GM23338 (cell line): ENCODE results near the gene UFSP1. TPM values are rescaled to one million over a fixed set of nuclear protein-coding genes. Genes with fewer than 3 reads are reported as not detected.

Experiments
- ATAC-seq: fragments of 200-7000 bp; cut with Tn5 transposase; 3 replicates; pipeline ENCODE4 v1.9.1; 2020
- DNase-seq: peaks from one replicate; pipeline ENCODE4 v3.0.0-alpha.2; 2015; ENCODE audit warnings: low spot score
- H2AFZ ChIP-seq: fragments of 200-600 bp; sonication (generic); 2 replicates; pipeline ENCODE4 v1.8.0; 2016; ENCODE audit warnings: antibody characterized with exemption, mild to moderate bottlenecking, moderate library complexity
- H3F3A ChIP-seq: fragments of 200-600 bp; sonication (generic); replicated peaks from 2 replicates; pipeline ENCODE4 v1.8.0; 2017; ENCODE audit warnings: antibody characterized with exemption, mixed run types, low read depth
- H3K27ac ChIP-seq: fragments of 200-600 bp; sonication (generic); 2 replicates; pipeline ENCODE4 v1.6.1; 2016; ENCODE audit warnings: low read depth
- H3K27me3 ChIP-seq: fragments of 200-600 bp; sonication (generic); 2 replicates; pipeline ENCODE4 v1.8.0; 2016; ENCODE audit warnings: mild to moderate bottlenecking, mixed run types, moderate library complexity; ENCODE audit not compliant: insufficient read depth
- H3K36me3 ChIP-seq: fragments of 200-600 bp; sonication (generic); 2 replicates; pipeline ENCODE4 v1.8.0; 2016; ENCODE audit warnings: mild to moderate bottlenecking; ENCODE audit not compliant: insufficient read depth
- H3K4me1 ChIP-seq: fragments of 200-600 bp; sonication (generic); 2 replicates; pipeline ENCODE4 v1.8.0; 2016; ENCODE audit warnings: mild to moderate bottlenecking, moderate library complexity; ENCODE audit not compliant: insufficient read depth
- H3K4me2 ChIP-seq: fragments of 200-600 bp; sonication (generic); 2 replicates; pipeline ENCODE4 v1.7.1; 2017; ENCODE audit warnings: mixed run types
- H3K4me3 ChIP-seq: fragments of 200-600 bp; sonication (generic); 2 replicates; pipeline ENCODE4 v1.6.1; 2016; ENCODE audit warnings: mixed run types
- H3K79me2 ChIP-seq: fragments of 200-600 bp; sonication (generic); replicated peaks from 2 replicates; pipeline ENCODE4 v1.8.0; 2017; ENCODE audit warnings: mild to moderate bottlenecking; ENCODE audit not compliant: insufficient read depth
- H3K9me2 ChIP-seq: fragments of 200-600 bp; sonication (generic); 2 replicates; pipeline ENCODE4 v1.8.0; 2017; ENCODE audit not compliant: insufficient read depth
- H4K20me1 ChIP-seq: fragments of 200-600 bp; sonication (generic); replicated peaks from 2 replicates; pipeline ENCODE4 v1.8.0; 2017; ENCODE audit warnings: mild to moderate bottlenecking; ENCODE audit not compliant: insufficient read depth
- H3K27ac Mint-ChIP-seq: 2 replicates; pipeline ENCODE4 v1.8.0; 2020; ENCODE audit warnings: inconsistent platforms, mild to moderate bottlenecking, moderate library complexity, mixed read lengths
- H3K27me3 Mint-ChIP-seq: 3 replicates; pipeline ENCODE4 v1.8.0; 2022; ENCODE audit warnings: low read depth, mild to moderate bottlenecking, moderate library complexity, mixed read lengths, inconsistent platforms; ENCODE audit not compliant: insufficient read depth, poor library complexity
- H3K36me3 Mint-ChIP-seq: 3 replicates; pipeline ENCODE4 v1.8.0; 2021; ENCODE audit warnings: low read depth, mild to moderate bottlenecking, inconsistent platforms, moderate library complexity, mixed read lengths
- H3K4me1 Mint-ChIP-seq: 3 replicates; pipeline ENCODE4 v1.8.0; 2020; ENCODE audit warnings: mild to moderate bottlenecking, inconsistent platforms, mixed read lengths
- H3K4me3 Mint-ChIP-seq: 3 replicates; pipeline ENCODE4 v1.8.0; 2021; ENCODE audit warnings: moderate library complexity, mild to moderate bottlenecking, inconsistent platforms, mixed read lengths
- H3K9me3 Mint-ChIP-seq: 3 replicates; pipeline ENCODE4 v1.8.0; 2020; ENCODE audit warnings: moderate library complexity, mild to moderate bottlenecking, inconsistent platforms, mixed read lengths
- POLR2AphosphoS5 ChIP-seq: IDR thresholded peaks from 2 replicates; pipeline ENCODE4 v1.6.1; 2016; ENCODE audit warnings: antibody characterized with exemption, low read depth
- ZNF114 ChIP-seq: fragments of 250-450 bp; sonication (Bioruptor Pico); IDR thresholded peaks from 2 replicates; pipeline ENCODE4 v1.5.0; 2020; ENCODE audit warnings: mild to moderate bottlenecking, moderate library complexity
- polyA plus RNA-seq: library from polyadenylated mRNA; unstranded; fragments of >200 nt; fragmentation: Nextera tagmentation; extraction: Ambion mirVana; gene quantifications from 2 replicates; pipeline ENCODE4 v1.2.1, GENCODE V29; 2016
- total RNA-seq: library from RNA; depleted of rRNA; stranded (reverse); fragments of >200 nt; shearing (Covaris generic); gene quantifications from 2 replicates; pipeline ENCODE4 v1.2.3, GENCODE V29; 2014
- TF ChIP-seq, protein P1 (sequence below), 2 experiments: fragments of 200-600 bp in 1 of 2; sonication (generic) in 1 of 2; conservative IDR thresholded peaks; 2 replicates each; pipeline versions ENCODE4 v1.5.1 to v1.6.1; 2016 to 2017; ENCODE audit warnings: antibody characterized with exemption in 2 of 2, low read depth in 2 of 2, mild to moderate bottlenecking in 2 of 2, moderate library complexity in 1 of 2
- TF ChIP-seq, protein P2 (sequence below): fragments of 250-450 bp; sonication (Bioruptor Pico); IDR thresholded peaks from 2 replicates; pipeline ENCODE4 v1.5.0; 2020; ENCODE audit warnings: mild to moderate bottlenecking, moderate library complexity

Gene UFSP1
- total and polyA plus RNA-seq, 2 experiments from 2014 or later: 2.0 to 11.8 TPM

DNA sequence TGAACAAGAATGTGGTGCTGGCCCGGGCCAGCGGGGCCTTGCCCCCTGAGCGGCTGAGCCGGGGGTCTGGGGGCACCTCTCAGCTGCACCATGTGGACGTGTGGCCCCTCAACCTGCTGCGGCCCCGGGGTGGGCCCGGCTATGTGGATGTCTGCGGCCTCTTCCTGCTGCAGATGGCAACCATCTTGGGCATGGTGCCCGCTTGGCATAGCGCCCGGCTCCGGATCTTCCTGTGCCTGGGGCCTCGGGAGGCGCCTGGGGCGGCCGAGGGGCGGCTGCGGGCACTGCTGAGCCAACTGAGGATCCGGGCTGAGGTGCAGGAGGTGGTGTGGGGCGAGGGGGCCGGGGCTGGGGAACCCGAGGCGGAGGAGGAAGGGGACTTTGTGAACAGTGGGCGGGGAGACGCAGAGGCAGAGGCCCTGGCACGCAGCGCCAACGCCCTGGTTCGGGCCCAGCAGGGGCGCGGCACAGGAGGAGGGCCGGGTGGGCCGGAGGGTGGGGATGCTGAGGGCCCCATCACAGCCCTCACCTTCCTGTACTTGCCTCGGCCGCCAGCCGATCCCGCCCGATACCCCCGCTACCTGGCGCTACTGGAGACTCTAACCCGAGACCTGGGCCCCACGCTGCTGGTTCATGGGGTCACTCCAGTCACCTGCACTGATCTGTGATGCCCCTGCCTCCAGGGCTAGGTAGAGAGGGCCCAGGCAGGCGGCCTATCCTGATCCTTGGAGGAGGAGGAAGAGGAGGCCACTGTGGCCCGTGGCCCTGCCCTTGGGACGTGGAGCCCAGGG lies 23.4 kb downstream of the UFSP1 start:
- Mint-ChIP-seq H3K36me3 (peaks cover 54% of the 10 kb centered on the region), H3K4me1 (peaks cover 14% of the 10 kb centered on the region; the same call in 2 of the 3 replicates), H3K9me3 (no peaks in the 10 kb centered on the region; the same call in 2 of the 3 replicates), H3K27ac (peak overlapping the region; percentile 99), H3K4me3 (peak overlapping the region; percentile 94; the same call in 1 of the 3 replicates), H3K27me3 (peaks cover 19% of the 10 kb centered on the region)
- H3K4me3 ChIP-seq: no peak overlapping the region; the same call in 1 of the 2 replicates
- no peaks in the 10 kb centered on the region for H3K9me2 ChIP-seq
- H3K4me2 ChIP-seq: peak overlapping the region; percentile 91
- peak; percentile 27 for DNase-seq
- H3K4me1 ChIP-seq: peaks cover 11% of the 10 kb centered on the region
- peak overlapping the region; percentile 97 for H3K27ac ChIP-seq
- no peak overlapping the region for H2AFZ ChIP-seq
- 0 out of 2 replicates have a peak, but pooled peaks cover 3% of the 10 kb centered on the region for H4K20me1 ChIP-seq
- TF ChIP-seq, protein P1, sequence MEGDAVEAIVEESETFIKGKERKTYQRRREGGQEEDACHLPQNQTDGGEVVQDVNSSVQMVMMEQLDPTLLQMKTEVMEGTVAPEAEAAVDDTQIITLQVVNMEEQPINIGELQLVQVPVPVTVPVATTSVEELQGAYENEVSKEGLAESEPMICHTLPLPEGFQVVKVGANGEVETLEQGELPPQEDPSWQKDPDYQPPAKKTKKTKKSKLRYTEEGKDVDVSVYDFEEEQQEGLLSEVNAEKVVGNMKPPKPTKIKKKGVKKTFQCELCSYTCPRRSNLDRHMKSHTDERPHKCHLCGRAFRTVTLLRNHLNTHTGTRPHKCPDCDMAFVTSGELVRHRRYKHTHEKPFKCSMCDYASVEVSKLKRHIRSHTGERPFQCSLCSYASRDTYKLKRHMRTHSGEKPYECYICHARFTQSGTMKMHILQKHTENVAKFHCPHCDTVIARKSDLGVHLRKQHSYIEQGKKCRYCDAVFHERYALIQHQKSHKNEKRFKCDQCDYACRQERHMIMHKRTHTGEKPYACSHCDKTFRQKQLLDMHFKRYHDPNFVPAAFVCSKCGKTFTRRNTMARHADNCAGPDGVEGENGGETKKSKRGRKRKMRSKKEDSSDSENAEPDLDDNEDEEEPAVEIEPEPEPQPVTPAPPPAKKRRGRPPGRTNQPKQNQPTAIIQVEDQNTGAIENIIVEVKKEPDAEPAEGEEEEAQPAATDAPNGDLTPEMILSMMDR (conservative IDR thresholded peaks at IDR 0.05; ENCODE audit: low read depth in 2 of 2): no peak
- TF ChIP-seq ZNF114 (CRISPR knock-in tag) (no peak), POLR2AphosphoS5 (no peak)
- H3K27me3 ChIP-seq: no peaks in the 10 kb centered on the region
- peaks cover 6% of the 10 kb centered on the region; the same call in 1 of the 2 replicates for H3K36me3 ChIP-seq
- peaks cover 18% of the 10 kb centered on the region for H3K79me2 ChIP-seq
- ATAC-seq: peak; percentile 18
- peaks cover 13% of the 10 kb centered on the region; the same call in 1 of the 2 replicates for H3F3A ChIP-seq

DNA sequence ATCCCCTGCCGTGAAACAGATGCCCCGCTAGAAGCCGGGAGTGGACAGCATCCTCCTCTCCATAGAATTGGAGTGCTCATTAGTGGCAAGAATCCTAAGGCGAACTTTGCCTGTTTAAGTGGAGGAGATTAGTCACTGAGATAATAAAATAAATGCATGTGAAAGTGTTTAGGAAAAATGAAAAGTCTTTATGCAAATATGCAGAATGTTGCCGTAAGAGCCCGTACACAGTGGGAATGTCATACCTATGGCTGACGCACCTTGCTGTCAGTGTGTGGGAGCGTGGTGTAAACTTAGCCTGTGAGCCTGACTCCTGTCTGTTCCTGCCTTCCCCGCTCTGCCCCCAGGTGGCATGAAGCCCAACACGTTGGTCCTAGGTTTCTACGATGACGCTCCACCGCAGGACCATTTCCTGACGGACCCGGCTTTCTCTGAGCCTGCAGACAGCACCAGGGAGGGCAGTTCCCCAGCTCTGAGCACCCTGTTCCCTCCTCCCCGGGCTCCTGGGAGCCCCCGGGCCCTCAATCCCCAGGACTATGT lies 24.1 kb downstream of the UFSP1 start:
- Histone ChIP-seq H3K27ac (no peak overlapping the region), H3F3A (peaks cover 13% of the 10 kb centered on the region; the same call in 1 of the 2 replicates), H2AFZ (no peak overlapping the region), H3K4me1 (peaks cover 11% of the 10 kb centered on the region), H3K36me3 (peaks cover 4% of the 10 kb centered on the region; the same call in 1 of the 2 replicates), H3K4me2 (no peak overlapping the region), H3K9me2 (no peaks in the 10 kb centered on the region), H4K20me1 (0 out of 2 replicates have a peak, but pooled peaks cover 3% of the 10 kb centered on the region), H3K4me3 (no peak overlapping the region), H3K79me2 (peaks cover 18% of the 10 kb centered on the region), H3K27me3 (no peaks in the 10 kb centered on the region)
- TF ChIP-seq, protein P1 (conservative IDR thresholded peaks at IDR 0.05; ENCODE audit: low read depth in 2 of 2): peak in 1 of 2 experiments; percentile 45; a peak in 3 of 4 replicates
- TF ChIP-seq, protein P2, sequence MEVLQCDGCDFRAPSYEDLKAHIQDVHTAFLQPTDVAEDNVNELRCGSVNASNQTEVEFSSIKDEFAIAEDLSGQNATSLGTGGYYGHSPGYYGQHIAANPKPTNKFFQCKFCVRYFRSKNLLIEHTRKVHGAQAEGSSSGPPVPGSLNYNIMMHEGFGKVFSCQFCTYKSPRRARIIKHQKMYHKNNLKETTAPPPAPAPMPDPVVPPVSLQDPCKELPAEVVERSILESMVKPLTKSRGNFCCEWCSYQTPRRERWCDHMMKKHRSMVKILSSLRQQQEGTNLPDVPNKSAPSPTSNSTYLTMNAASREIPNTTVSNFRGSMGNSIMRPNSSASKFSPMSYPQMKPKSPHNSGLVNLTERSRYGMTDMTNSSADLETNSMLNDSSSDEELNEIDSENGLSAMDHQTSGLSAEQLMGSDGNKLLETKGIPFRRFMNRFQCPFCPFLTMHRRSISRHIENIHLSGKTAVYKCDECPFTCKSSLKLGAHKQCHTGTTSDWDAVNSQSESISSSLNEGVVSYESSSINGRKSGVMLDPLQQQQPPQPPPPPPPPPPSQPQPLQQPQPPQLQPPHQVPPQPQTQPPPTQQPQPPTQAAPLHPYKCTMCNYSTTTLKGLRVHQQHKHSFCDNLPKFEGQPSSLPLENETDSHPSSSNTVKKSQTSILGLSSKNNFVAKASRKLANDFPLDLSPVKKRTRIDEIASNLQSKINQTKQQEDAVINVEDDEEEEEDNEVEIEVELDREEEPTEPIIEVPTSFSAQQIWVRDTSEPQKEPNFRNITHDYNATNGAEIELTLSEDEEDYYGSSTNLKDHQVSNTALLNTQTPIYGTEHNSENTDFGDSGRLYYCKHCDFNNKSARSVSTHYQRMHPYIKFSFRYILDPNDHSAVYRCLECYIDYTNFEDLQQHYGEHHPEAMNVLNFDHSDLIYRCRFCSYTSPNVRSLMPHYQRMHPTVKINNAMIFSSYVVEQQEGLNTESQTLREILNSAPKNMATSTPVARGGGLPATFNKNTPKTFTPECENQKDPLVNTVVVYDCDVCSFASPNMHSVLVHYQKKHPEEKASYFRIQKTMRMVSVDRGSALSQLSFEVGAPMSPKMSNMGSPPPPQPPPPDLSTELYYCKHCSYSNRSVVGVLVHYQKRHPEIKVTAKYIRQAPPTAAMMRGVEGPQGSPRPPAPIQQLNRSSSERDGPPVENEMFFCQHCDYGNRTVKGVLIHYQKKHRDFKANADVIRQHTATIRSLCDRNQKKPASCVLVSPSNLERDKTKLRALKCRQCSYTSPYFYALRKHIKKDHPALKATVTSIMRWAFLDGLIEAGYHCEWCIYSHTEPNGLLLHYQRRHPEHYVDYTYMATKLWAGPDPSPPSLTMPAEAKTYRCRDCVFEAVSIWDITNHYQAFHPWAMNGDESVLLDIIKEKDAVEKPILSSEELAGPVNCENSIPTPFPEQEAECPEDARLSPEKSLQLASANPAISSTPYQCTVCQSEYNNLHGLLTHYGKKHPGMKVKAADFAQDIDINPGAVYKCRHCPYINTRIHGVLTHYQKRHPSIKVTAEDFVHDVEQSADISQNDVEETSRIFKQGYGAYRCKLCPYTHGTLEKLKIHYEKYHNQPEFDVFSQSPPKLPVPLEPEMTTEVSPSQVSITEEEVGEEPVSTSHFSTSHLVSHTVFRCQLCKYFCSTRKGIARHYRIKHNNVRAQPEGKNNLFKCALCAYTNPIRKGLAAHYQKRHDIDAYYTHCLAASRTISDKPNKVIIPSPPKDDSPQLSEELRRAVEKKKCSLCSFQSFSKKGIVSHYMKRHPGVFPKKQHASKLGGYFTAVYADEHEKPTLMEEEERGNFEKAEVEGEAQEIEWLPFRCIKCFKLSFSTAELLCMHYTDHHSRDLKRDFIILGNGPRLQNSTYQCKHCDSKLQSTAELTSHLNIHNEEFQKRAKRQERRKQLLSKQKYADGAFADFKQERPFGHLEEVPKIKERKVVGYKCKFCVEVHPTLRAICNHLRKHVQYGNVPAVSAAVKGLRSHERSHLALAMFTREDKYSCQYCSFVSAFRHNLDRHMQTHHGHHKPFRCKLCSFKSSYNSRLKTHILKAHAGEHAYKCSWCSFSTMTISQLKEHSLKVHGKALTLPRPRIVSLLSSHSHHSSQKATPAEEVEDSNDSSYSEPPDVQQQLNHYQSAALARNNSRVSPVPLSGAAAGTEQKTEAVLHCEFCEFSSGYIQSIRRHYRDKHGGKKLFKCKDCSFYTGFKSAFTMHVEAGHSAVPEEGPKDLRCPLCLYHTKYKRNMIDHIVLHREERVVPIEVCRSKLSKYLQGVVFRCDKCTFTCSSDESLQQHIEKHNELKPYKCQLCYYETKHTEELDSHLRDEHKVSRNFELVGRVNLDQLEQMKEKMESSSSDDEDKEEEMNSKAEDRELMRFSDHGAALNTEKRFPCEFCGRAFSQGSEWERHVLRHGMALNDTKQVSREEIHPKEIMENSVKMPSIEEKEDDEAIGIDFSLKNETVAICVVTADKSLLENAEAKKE: no peak
- DNase-seq (peak; percentile 58), ATAC-seq (peak; percentile 9)
- H3K4me3 Mint-ChIP-seq: peak overlapping the region; percentile 24; the same call in 1 of the 3 replicates
- no peak overlapping the region for H3K27ac Mint-ChIP-seq
- H3K36me3 Mint-ChIP-seq: peaks cover 54% of the 10 kb centered on the region
- H3K27me3 Mint-ChIP-seq: peaks cover 14% of the 10 kb centered on the region
- H3K4me1 Mint-ChIP-seq: peaks cover 14% of the 10 kb centered on the region; the same call in 2 of the 3 replicates
- H3K9me3 Mint-ChIP-seq: no peaks in the 10 kb centered on the region; the same call in 2 of the 3 replicates
